SK-N-SH (cell line): Measurements from ENCODE around the gene HSFX3. TPM values are rescaled to one million over a fixed set of nuclear protein-coding genes. Genes with fewer than 3 reads are reported as not detected.
A peak's percentile ranks its signal among the peaks of the same experiment; 100 is the strongest.
"Not testable (repeated sequence)": the region's sequence is repeated elsewhere in the genome, so short reads cannot be mapped to it uniquely, and the experiment has no call there.

ENCODE experiments used
- CTCF ChIA-PET: fragments of 300-600, 350-600 bp; formaldehyde crosslinking; extraction: SDS; loops from one replicate; lab custom pipeline; 2021; lab: Yijun Ruan, JAX
- POLR2A ChIA-PET: fragments of 350-600 bp; sonication (Branson Sonifier 250); formaldehyde crosslinking; extraction: SDS; loops from one replicate; lab custom pipeline; 2020; ENCODE audit warnings: antibody characterized with exemption, inconsistent platforms; lab: Yijun Ruan, JAX
- DNase-seq: peaks from one replicate; pipeline ENCODE4 v3.0.0; 2012
- H2AFZ ChIP-seq: fragments of 200-600 bp; sonication (generic); 2 replicates; pipeline ENCODE4 v1.8.1; 2016; ENCODE audit warnings: antibody characterized with exemption, mild to moderate bottlenecking, low read depth
- H3F3A ChIP-seq: fragments of 200-600 bp; sonication (generic); replicated peaks from 2 replicates; pipeline ENCODE3; 2016; ENCODE audit warnings: antibody characterized with exemption, mild to moderate bottlenecking; ENCODE audit not compliant: insufficient read depth
- H3K27ac ChIP-seq, 2 experiments: fragments of 200-500 bp in 1 of 2; fragments of 200-600 bp in 1 of 2; sonication (Bioruptor generic) in 1 of 2; sonication (generic), shearing (Covaris generic) in 1 of 2; 2 replicates each; pipeline versions ENCODE4 v1.5.1 to v1.6.1; 2014 to 2016; ENCODE audit warnings: low read depth in 2 of 2, inconsistent platforms in 1 of 2, low read length in 1 of 2, mild to moderate bottlenecking in 1 of 2, mixed read lengths in 1 of 2
- H3K27me3 ChIP-seq: fragments of 200-600 bp; sonication (generic), shearing (Covaris generic); 2 replicates; pipeline ENCODE4 v1.6.1; 2016; ENCODE audit warnings: mixed run types; ENCODE audit not compliant: insufficient read depth
- H3K36me3 ChIP-seq, 2 experiments: fragments of 200-500 bp in 1 of 2; fragments of 200-600 bp in 1 of 2; sonication (Bioruptor generic) in 1 of 2; sonication (generic) in 1 of 2; replicated peaks in 1 of 2; 2 replicates each; pipeline versions ENCODE3 to v1.5.1; 2014 to 2016; ENCODE audit warnings: low read length in 1 of 2, mild to moderate bottlenecking in 1 of 2; ENCODE audit not compliant: insufficient read depth in 2 of 2, control insufficient read depth in 1 of 2
- H3K4me1 ChIP-seq, 2 experiments: fragments of 200-500 bp in 1 of 2; fragments of 200-600 bp in 1 of 2; sonication (Bioruptor generic) in 1 of 2; sonication (generic), shearing (Covaris generic) in 1 of 2; 2 replicates each; pipeline versions ENCODE4 v1.5.1 to v1.6.1; 2014 to 2016; ENCODE audit warnings: low read depth in 1 of 2, low read length in 1 of 2, mixed run types in 1 of 2; ENCODE audit not compliant: insufficient read depth in 2 of 2, control insufficient read depth in 1 of 2
- H3K4me2 ChIP-seq: fragments of 200-600 bp; sonication (generic), shearing (Covaris generic); 2 replicates; pipeline ENCODE4 v1.6.1; 2017; ENCODE audit warnings: mixed run types
- H3K4me3 ChIP-seq, 2 experiments: fragments of 200-500 bp in 1 of 2; fragments of 200-600 bp in 1 of 2; sonication (Bioruptor generic) in 1 of 2; sonication (generic), shearing (Covaris generic) in 1 of 2; 2 replicates each; pipeline versions ENCODE4 v1.5.1 to v1.8.1; 2014 to 2016; ENCODE audit warnings: low read depth in 2 of 2, inconsistent platforms in 1 of 2, low read length in 1 of 2, mild to moderate bottlenecking in 1 of 2, mixed read lengths in 1 of 2, moderate library complexity in 1 of 2
- H3K79me2 ChIP-seq: fragments of 200-600 bp; sonication (generic); 2 replicates; pipeline ENCODE4 v1.8.1; 2017; ENCODE audit warnings: mild to moderate bottlenecking; ENCODE audit not compliant: insufficient read depth
- H3K9ac ChIP-seq: fragments of 200-600 bp; sonication (generic); 2 replicates; pipeline ENCODE4 v1.6.1; 2017; ENCODE audit warnings: mixed run types
- H3K9me2 ChIP-seq: fragments of 200-600 bp; sonication (generic); 2 replicates; pipeline ENCODE4 v1.6.1; 2017; ENCODE audit warnings: mixed run types
- H3K9me3 ChIP-seq: fragments of 200-600 bp; sonication (generic); 2 replicates; pipeline ENCODE4 v1.6.1; 2017; ENCODE audit warnings: mixed run types, mild to moderate bottlenecking, moderate library complexity
- H4K20me1 ChIP-seq: fragments of 200-600 bp; sonication (generic); 2 replicates; pipeline ENCODE4 v1.6.1; 2017; ENCODE audit warnings: mild to moderate bottlenecking, mixed run types; ENCODE audit not compliant: insufficient read depth
- CTCF ChIP-seq: fragments of 200-600 bp; sonication (generic); IDR thresholded peaks from 2 replicates; pipeline ENCODE4 v1.6.1; 2017; ENCODE audit warnings: antibody characterized with exemption, mild to moderate bottlenecking, moderate library complexity
- FOSL2 ChIP-seq: IDR thresholded peaks from 2 replicates; pipeline ENCODE4 v1.4.0; 2012; ENCODE audit warnings: low read depth, mild to moderate bottlenecking, moderate library complexity, borderline replicate concordance
- GATA2 ChIP-seq: sonication (generic); formaldehyde crosslinking; IDR thresholded peaks from 2 replicates; pipeline ENCODE4 v1.5.0; 2020; ENCODE audit warnings: mild to moderate bottlenecking, missing genetic modification reagents
- IRF3 ChIP-seq: fragments of 150-350 bp; IDR thresholded peaks from 2 replicates; pipeline ENCODE4 v1.6.1; 2016; ENCODE audit warnings: mild to moderate bottlenecking, low read depth, low read length
- MAX ChIP-seq: IDR thresholded peaks from 2 replicates; pipeline ENCODE4 v1.4.0; 2012; ENCODE audit warnings: low read depth
- NFIC ChIP-seq: IDR thresholded peaks from 2 replicates; pipeline ENCODE4 v1.4.0; 2012; ENCODE audit warnings: borderline replicate concordance
- NRF1 ChIP-seq: IDR thresholded peaks from 2 replicates; pipeline ENCODE4 v1.6.1; 2012; ENCODE audit warnings: low read depth, mild to moderate bottlenecking, low read length
- POLR2AphosphoS5 ChIP-seq: IDR thresholded peaks from 2 replicates; pipeline ENCODE4 v1.6.1; 2012; ENCODE audit warnings: low read depth, low read length
- RCOR1 ChIP-seq: fragments of 150-350 bp; IDR thresholded peaks from 2 replicates; pipeline ENCODE4 v1.6.1; 2017; ENCODE audit warnings: antibody characterized with exemption, low read length
- RFX5 ChIP-seq: IDR thresholded peaks from 2 replicates; pipeline ENCODE4 v1.6.1; 2012; ENCODE audit warnings: mild to moderate bottlenecking, improper control_type of control experiment, low read length
- RXRA ChIP-seq: IDR thresholded peaks from 2 replicates; pipeline ENCODE4 v1.4.0; 2012; ENCODE audit warnings: low read depth, mild to moderate bottlenecking, borderline replicate concordance
- TCF12 ChIP-seq: IDR thresholded peaks from 2 replicates; pipeline ENCODE4 v1.4.0; 2012
- WGBS: methylation state at CpG from one replicate; pipeline ENCODE4 v1.1.6; 2017; ENCODE audit warnings: low lambda C conversion rate; 5-methylcytosine and 5-hydroxymethylcytosine counted together
- polyA plus RNA-seq, 3 experiments: library from polyadenylated mRNA; depleted of rRNA; stranded (reverse); fragments of >200 nt; gene quantifications; 2 replicates each; pipeline ENCODE4 v1.2.3, GENCODE V29; 2012

The HSFX3 gene
- polyA plus RNA-seq, 1 of the 3 experiments (the other 2 are of a cell fraction): not detected

- H3K4me2 ChIP-seq: peak overlapping the region; percentile 78; the same call in 1 of the 2 replicates
- H3K9me3 ChIP-seq: no peaks in the 10 kb centered on the region
- H3K4me3 ChIP-seq: peak overlapping the region; percentile 63 to 73
- H3K36me3 ChIP-seq: no peaks in the 10 kb centered on the region
- H3K9me2 ChIP-seq: no peaks in the 10 kb centered on the region
- no peaks in the 10 kb centered on the region for H3K27me3 ChIP-seq
- 0 out of 2 replicates have a peak overlapping the region, but pooled peaks have one; percentile 54 for H2AFZ ChIP-seq
- no peaks in the 10 kb centered on the region for H4K20me1 ChIP-seq
- H3K9ac ChIP-seq: peak overlapping the region; percentile 69; the same call in 1 of the 2 replicates
- DNase-seq: peak; percentile 84
- H3K4me1 ChIP-seq: peaks cover 0 to 7% of the 10 kb centered on the region in 2 experiments; a peak in 1 of 4 replicates
- H3K27ac ChIP-seq: peak overlapping the region; percentile 88 to 93
- no peaks in the 10 kb centered on the region for H3F3A ChIP-seq
- POLR2A ChIA-PET: interaction anchor here (0.8 to 2.7 kb wide), 5 partner anchors 12 to 398 kb away, joined by 3 to 18 read pairs (median 7); partner anchors contain the start of genes EOLA2 and IDS
- H3K79me2 ChIP-seq: no peaks in the 10 kb centered on the region
- 25% methylated on average over 24 of the region's 24 CpGs for WGBS
- no peak for TF ChIP-seq NRF1
- TF ChIP-seq CTCF: no peak
- no peak for TF ChIP-seq MAX
- TF ChIP-seq RFX5: no peak
- TF ChIP-seq RXRA: no peak
- no peak for TF ChIP-seq NFIC
- no peak for TF ChIP-seq POLR2AphosphoS5
- no peak for TF ChIP-seq IRF3
- CTCF ChIA-PET: interaction anchor here (1.0 to 1.8 kb wide), 2 partner anchors 34 to 36 kb away, joined by 3 to 5 read pairs; partner anchors contain the start of gene IDS
These were observed 9.5 kb downstream of the HSFX3 start for GRCh38 chrX:149540131-149540620.

- Histone ChIP-seq H2AFZ (no peak overlapping the region), H3K79me2 (no peaks in the 10 kb centered on the region), H3K4me1 (peaks cover 0 to 7% of the 10 kb centered on the region in 2 experiments; a peak in 1 of 4 replicates), H3F3A (no peaks in the 10 kb centered on the region), H3K4me2 (peak overlapping the region; percentile 62; the same call in 1 of the 2 replicates), H3K27ac (peak overlapping the region; percentile 53 to 66), H3K36me3 (no peaks in the 10 kb centered on the region), H3K27me3 (no peaks in the 10 kb centered on the region), H4K20me1 (no peaks in the 10 kb centered on the region), H3K9me3 (no peaks in the 10 kb centered on the region), H3K9ac (peak overlapping the region; percentile 67; the same call in 1 of the 2 replicates), H3K9me2 (no peaks in the 10 kb centered on the region), H3K4me3 (peak overlapping the region; percentile 49 to 53)
- WGBS: 3% methylated on average over 34 of the region's 34 CpGs
- TF ChIP-seq TCF12 (no peak), FOSL2 (no peak), GATA2 (CRISPR knock-in tag) (no peak), RCOR1 (no peak)
- peak; percentile 74 for DNase-seq
- ChIA-PET POLR2A (interaction anchor here (0.8 to 2.7 kb wide), 5 partner anchors 12 to 399 kb away, joined by 3 to 18 read pairs (median 7); partner anchors contain the start of genes EOLA2 and IDS), CTCF (interaction anchor here (1.8 kb wide), 1 partner anchor 35 kb away, joined by 5 read pairs; the partner anchor contains the start of gene IDS)
These were observed 10.2 kb downstream of the HSFX3 start for GRCh38 chrX:149539283-149540130.

GRCh38 chrX:149537474-149537873 is 12.2 kb downstream of the HSFX3 start:
- H3K36me3 ChIP-seq, DNase-seq, H3K4me1 ChIP-seq, H3K4me3 ChIP-seq, H3K9me3 ChIP-seq, H3K27ac ChIP-seq, H4K20me1 ChIP-seq, CTCF ChIA-PET, H3K9me2 ChIP-seq, H3K27me3 ChIP-seq, POLR2A ChIA-PET, H3K4me2 ChIP-seq, H2AFZ ChIP-seq, H3F3A ChIP-seq, H3K9ac ChIP-seq, H3K79me2 ChIP-seq: not testable (repeated sequence)
- 52% methylated on average over 7 of the region's 11 CpGs for WGBS
